HL-60/S4 (cell line): ENCODE data around the gene RNASEH2A.
"Not testable (repeated sequence)": the region's sequence is repeated elsewhere in the genome, so short reads cannot be mapped to it uniquely, and the experiment has no call there.

Source experiments
- in situ Hi-C: fragments of 300-500 bp; cut with MboI; formaldehyde crosslinking; loops from 2 replicates; pipeline ENCODE4 v1.14.3; 2022; ENCODE audit warnings: low sequenced_read_pairs

RNASEH2A gene

GRCh38 chr19:12792853-12793289, 13.5 kb upstream of the RNASEH2A start:
- in situ Hi-C loops: no loop called here

- in situ Hi-C loops: no loop called here
These were observed 12.8 kb upstream of the RNASEH2A start for GRCh38 chr19:12793290-12794195.

- in situ Hi-C loops: no loop called here
These were observed 12.0 kb upstream of the RNASEH2A start for GRCh38 chr19:12794196-12794941.

- in situ Hi-C loops: loop anchor here (5.0 kb wide), 1 partner anchor 33 kb away; no protein-coding TSS in a partner anchor
These were observed 11.4 kb upstream of the RNASEH2A start for GRCh38 chr19:12794971-12795381.

GRCh38 chr19:12796146-12797071, 10.0 kb upstream of the RNASEH2A start:
- in situ Hi-C loops: loop anchor here (5.0 kb wide), 1 partner anchor 34 kb away; no protein-coding TSS in a partner anchor

GRCh38 chr19:12797141-12797587, 9.2 kb upstream of the RNASEH2A start:
- in situ Hi-C loops: loop anchor here (5.0 kb wide), 1 partner anchor 35 kb away; no protein-coding TSS in a partner anchor

- in situ Hi-C loops: loop anchor here (5.0 kb wide), 1 partner anchor 35 kb away; no protein-coding TSS in a partner anchor
These were observed 8.8 kb upstream of the RNASEH2A start for GRCh38 chr19:12797607-12798006.

GRCh38 chr19:12799742-12800465, 6.5 kb upstream of the RNASEH2A start:
- in situ Hi-C loops: loop anchor here (5.0 kb wide), 1 partner anchor 38 kb away; no protein-coding TSS in a partner anchor

GRCh38 chr19:12800466-12800770, 6.0 kb upstream of the RNASEH2A start:
- in situ Hi-C loops: no loop called here

- in situ Hi-C loops: no loop called here
These were observed 5.4 kb upstream of the RNASEH2A start for GRCh38 chr19:12800923-12801465.

GRCh38 chr19:12801466-12802266, 4.7 kb upstream of the RNASEH2A start, which contains the start of the genes PRDX2 and THSD8:
Gene PRDX2 (minus strand): TSS chr19:12801800. CDS start chr19:12801261, 539 bp downstream.
Gene THSD8 (plus strand): TSS chr19:12802069. CDS start chr19:12802072, 3 bp downstream.
- in situ Hi-C loops: no loop called here

GRCh38 chr19:12802267-12803106, 3.9 kb upstream of the RNASEH2A start:
- in situ Hi-C loops: no loop called here

GRCh38 chr19:12804051-12804450, 2.3 kb upstream of the RNASEH2A start:
- in situ Hi-C loops: no loop called here

- in situ Hi-C loops: no loop called here
These were observed 8.7 kb downstream of the RNASEH2A start for GRCh38 chr19:12815088-12815487.

- in situ Hi-C loops: not testable (repeated sequence)
These were observed 10.8 kb downstream of the RNASEH2A start for GRCh38 chr19:12817188-12817587.

GRCh38 chr19:12817810-12818209, 11.4 kb downstream of the RNASEH2A start:
- in situ Hi-C loops: not testable (repeated sequence)

- in situ Hi-C loops: no loop called here
These were observed 15.4 kb downstream of the RNASEH2A start for GRCh38 chr19:12821761-12822160.
